A549 (cell line): ENCODE data around the gene SMIM7.

ENCODE experiments used
- CTCF ChIP-seq: fragments of >200 bp; sonication (Bioruptor Twin); formaldehyde crosslinking; IDR thresholded peaks from 3 replicates; pipeline ENCODE4 v1.5.1; 2016
- JUNB ChIP-seq: fragments of >200 bp; sonication (Bioruptor Twin); formaldehyde crosslinking; IDR thresholded peaks from 2 replicates; pipeline ENCODE4 v1.6.1; 2016

GRCh38 chr19:16652854-16653253 is 7.1 kb downstream of the SMIM7 start:
- TF ChIP-seq JUNB (no peak), CTCF (no peak)
